ENCODE results near the gene S100A9. TPM values are rescaled to one million over a fixed set of nuclear protein-coding genes. Genes with fewer than 3 reads are reported as not detected.

Gene S100A9
- total RNA-seq, 1 experiment from 2014 or later: 0.33 TPM

DNA sequence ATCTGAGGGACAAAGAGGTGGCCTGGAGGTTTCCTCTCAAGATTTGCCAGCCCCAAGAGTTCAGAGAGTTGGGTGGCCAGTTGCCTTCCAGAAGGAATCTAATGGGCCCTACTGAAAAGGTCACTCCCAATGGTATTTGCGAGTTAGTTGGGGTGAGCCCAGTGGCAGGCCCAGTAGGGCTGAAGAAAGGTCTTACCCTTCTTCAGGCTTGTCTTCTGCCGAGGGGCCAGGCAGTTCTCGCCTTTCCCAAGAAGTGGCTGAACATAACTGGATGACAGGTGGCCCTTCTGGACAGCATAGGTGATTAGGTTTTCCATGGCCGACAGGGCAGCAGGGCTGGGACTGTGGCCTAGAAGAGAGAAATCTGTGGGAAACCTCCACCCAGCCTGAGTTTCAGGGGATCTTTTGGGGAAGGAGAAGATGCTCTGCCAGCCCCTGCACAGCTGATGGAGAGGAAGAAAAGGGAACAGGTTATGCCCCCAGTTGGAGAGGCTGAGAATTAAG, 16.2 kb upstream of the S100A9 start:
- H3K27ac Mint-ChIP-seq: no peak overlapping the region
- no peak for ATAC-seq
- TF ChIP-seq RORB (CRISPR knock-in tag; IDR thresholded peaks at IDR 0.05) (no peak), ELF4 (CRISPR knock-in tag; IDR thresholded peaks at IDR 0.05; ENCODE audit: low read depth) (no peak)
- TF ChIP-seq, protein P1, sequence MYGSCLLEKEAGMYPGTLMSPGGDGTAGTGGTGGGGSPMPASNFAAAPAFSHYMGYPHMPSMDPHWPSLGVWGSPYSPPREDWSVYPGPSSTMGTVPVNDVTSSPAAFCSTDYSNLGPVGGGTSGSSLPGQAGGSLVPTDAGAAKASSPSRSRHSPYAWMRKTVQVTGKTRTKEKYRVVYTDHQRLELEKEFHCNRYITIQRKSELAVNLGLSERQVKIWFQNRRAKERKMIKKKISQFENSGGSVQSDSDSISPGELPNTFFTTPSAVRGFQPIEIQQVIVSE (CRISPR knock-in tag; IDR thresholded peaks at IDR 0.05; ENCODE audit: borderline replicate concordance): no peak
- peaks cover 9% of the 10 kb centered on the region; the same call in 1 of the 2 replicates for H3K4me1 Mint-ChIP-seq
- no peaks in the 10 kb centered on the region for H3K9me3 Mint-ChIP-seq
- POLR2A ChIA-PET: no interaction called here
- H3K4me3 Mint-ChIP-seq: no peak overlapping the region
- H3K27me3 Mint-ChIP-seq (ENCODE audit: low read depth): peaks cover 5% of the 10 kb centered on the region; the same call in 1 of the 2 replicates
- CTCF ChIA-PET: no interaction called here
- no peaks in the 10 kb centered on the region for H3K36me3 Mint-ChIP-seq
- DNase-seq (ENCODE audit: low spot score): no peak

DNA sequence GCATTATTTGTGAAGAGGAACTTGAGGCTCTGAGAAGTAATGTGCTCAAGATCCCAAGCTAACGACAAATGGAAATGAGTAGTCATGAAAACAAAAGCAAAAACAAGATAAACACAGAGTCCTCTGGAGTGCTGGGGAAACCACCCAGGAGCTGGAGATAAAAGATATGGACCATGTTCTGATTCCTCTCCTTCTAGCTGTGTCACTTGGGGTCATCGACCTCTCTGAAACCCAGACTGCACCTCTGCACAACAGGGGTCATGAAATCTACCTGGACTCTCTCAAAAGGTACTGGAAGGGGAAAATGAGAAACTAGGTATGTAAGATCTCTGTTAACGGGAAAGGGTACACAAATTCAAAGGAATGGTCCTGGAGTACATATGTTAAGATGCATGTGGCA, 15.5 kb upstream of the S100A9 start:
- H3K4me3 Mint-ChIP-seq: no peak overlapping the region
- CTCF ChIA-PET: interaction anchor here (1.1 to 1.4 kb wide), 2 partner anchors 50 to 153 kb away, joined by 3 to 7 read pairs; no protein-coding TSS in a partner anchor

DNA sequence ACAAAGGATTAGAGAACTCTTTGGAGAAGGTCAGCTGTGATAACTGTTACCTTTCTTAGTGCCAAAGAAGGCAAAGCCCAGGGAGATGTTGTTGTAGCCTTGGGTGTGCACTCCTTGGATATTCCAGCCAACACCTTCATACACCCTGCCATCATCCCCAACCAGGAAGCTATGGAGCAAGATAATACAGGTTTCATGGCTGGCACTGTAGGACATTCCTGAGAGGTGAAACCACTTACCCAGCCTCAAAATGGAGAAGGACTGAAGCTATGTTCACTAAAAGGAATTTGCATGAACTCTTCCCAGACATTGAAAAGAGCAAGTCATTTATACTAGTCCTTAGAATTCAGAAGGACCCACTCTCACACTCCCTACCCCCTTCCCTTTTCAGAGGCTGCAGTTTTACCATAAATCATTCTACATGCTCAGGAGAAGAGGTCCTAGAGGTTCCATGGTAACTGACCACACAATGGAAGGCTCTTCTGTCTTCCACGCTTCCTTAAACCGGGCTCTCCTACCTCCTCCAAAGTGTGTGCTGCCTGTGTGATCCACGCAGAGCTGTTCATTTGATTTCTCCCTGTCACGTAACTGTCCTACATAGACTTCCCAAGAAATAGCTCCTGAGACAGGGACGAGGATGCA, 14.5 kb upstream of the S100A9 start:
- DNase-seq (ENCODE audit: low spot score): no peak

More for the DNA sequence above, 15.5 kb upstream of the S100A9 start:
- H3K4me1 Mint-ChIP-seq: peaks cover 9% of the 10 kb centered on the region; the same call in 1 of the 2 replicates
- no peak overlapping the region for H3K27ac Mint-ChIP-seq
- POLR2A ChIA-PET: no interaction called here
- H3K36me3 Mint-ChIP-seq: no peaks in the 10 kb centered on the region
- H3K9me3 Mint-ChIP-seq: no peaks in the 10 kb centered on the region
- TF ChIP-seq NR2C2 (CRISPR knock-in tag; IDR thresholded peaks at IDR 0.05): no peak
- TF ChIP-seq, protein P2, sequence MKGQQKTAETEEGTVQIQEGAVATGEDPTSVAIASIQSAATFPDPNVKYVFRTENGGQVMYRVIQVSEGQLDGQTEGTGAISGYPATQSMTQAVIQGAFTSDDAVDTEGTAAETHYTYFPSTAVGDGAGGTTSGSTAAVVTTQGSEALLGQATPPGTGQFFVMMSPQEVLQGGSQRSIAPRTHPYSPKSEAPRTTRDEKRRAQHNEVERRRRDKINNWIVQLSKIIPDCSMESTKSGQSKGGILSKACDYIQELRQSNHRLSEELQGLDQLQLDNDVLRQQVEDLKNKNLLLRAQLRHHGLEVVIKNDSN (CRISPR knock-in tag; IDR thresholded peaks at IDR 0.05): no peak
- no peak for TF ChIP-seq GABPB1 (CRISPR knock-in tag; IDR thresholded peaks at IDR 0.05)
- no peak for TF ChIP-seq SMAD3 (CRISPR knock-in tag; IDR thresholded peaks at IDR 0.05; ENCODE audit: borderline replicate concordance)
- TF ChIP-seq, protein P3, sequence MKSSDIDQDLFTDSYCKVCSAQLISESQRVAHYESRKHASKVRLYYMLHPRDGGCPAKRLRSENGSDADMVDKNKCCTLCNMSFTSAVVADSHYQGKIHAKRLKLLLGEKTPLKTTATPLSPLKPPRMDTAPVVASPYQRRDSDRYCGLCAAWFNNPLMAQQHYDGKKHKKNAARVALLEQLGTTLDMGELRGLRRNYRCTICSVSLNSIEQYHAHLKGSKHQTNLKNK (CRISPR knock-in tag; IDR thresholded peaks at IDR 0.05): no peak
- TF ChIP-seq, protein P4, sequence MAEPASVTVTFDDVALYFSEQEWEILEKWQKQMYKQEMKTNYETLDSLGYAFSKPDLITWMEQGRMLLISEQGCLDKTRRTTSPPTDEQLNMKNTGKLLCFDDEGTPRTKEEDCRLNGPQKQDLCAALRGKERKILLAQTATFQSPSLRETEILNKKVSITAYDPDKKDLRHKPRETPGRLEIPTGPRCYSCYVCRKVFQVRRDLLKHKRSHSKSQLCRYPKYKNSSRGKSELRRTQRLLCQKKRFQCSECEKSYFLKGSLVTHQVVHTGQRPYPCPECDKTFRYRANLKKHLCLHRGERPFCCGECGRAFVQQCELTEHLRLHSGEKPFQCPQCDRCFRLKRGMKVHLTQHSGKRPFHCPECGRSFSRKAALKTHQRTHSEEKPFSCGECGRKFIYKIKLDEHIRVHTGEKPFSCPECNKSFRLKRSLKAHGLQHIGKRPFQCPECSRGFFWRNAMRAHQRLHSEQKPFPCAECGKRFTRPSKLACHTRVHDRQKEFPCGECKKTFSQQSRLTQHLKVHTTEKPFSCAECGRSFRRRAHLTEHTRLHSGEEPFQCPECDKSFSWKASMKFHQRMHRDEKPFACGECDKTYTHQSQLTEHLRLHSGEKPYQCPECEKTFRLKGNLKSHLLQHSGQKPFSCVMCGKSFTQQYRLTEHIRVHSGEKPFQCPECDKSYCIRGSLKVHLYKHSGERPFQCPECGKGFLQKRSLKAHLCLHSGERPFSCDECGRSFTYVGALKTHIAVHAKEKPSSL (CRISPR knock-in tag; conservative IDR thresholded peaks at IDR 0.05): no peak
- no peak for TF ChIP-seq OVOL2 (CRISPR knock-in tag; IDR thresholded peaks at IDR 0.05; ENCODE audit: borderline replicate concordance)
- TF ChIP-seq MXD4 (CRISPR knock-in tag; IDR thresholded peaks at IDR 0.05; ENCODE audit: borderline replicate concordance): no peak
- TF ChIP-seq NFE2L1 (CRISPR knock-in tag; IDR thresholded peaks at IDR 0.05): no peak
- TF ChIP-seq ETV6 (CRISPR knock-in tag; IDR thresholded peaks at IDR 0.05): no peak
- no peak for TF ChIP-seq TCF7 (CRISPR knock-in tag; IDR thresholded peaks at IDR 0.05; ENCODE audit: low read depth)
- no peak for TF ChIP-seq KAT7 (CRISPR knock-in tag; IDR thresholded peaks at IDR 0.05; ENCODE audit: borderline replicate concordance)
- DNase-seq (ENCODE audit: low spot score): no peak
- peaks cover 5% of the 10 kb centered on the region; the same call in 1 of the 2 replicates for H3K27me3 Mint-ChIP-seq (ENCODE audit: low read depth)
- ATAC-seq: no peak

More for the DNA sequence above, 14.5 kb upstream of the S100A9 start:
- H3K9me3 Mint-ChIP-seq: no peaks in the 10 kb centered on the region
- H3K4me1 Mint-ChIP-seq: peaks cover 9% of the 10 kb centered on the region; the same call in 1 of the 2 replicates
- H3K27me3 Mint-ChIP-seq (ENCODE audit: low read depth): peaks cover 2% of the 10 kb centered on the region; the same call in 1 of the 2 replicates
- CTCF ChIA-PET: interaction anchor here (0.6 to 1.6 kb wide), 7 partner anchors 10 to 1709 kb away, joined by 3 to 10 read pairs (median 3); no protein-coding TSS in a partner anchor
- no peak overlapping the region for H3K27ac Mint-ChIP-seq
- no peak for TF ChIP-seq NFE2L1 (CRISPR knock-in tag; IDR thresholded peaks at IDR 0.05)
- TF ChIP-seq ZNF317 (CRISPR knock-in tag; IDR thresholded peaks at IDR 0.05; ENCODE audit: borderline replicate concordance, low read depth): no peak
- no peak for TF ChIP-seq SMAD4 (CRISPR knock-in tag; IDR thresholded peaks at IDR 0.05)
- no peak for TF ChIP-seq ETV6 (CRISPR knock-in tag; IDR thresholded peaks at IDR 0.05)
- TF ChIP-seq, protein P5, sequence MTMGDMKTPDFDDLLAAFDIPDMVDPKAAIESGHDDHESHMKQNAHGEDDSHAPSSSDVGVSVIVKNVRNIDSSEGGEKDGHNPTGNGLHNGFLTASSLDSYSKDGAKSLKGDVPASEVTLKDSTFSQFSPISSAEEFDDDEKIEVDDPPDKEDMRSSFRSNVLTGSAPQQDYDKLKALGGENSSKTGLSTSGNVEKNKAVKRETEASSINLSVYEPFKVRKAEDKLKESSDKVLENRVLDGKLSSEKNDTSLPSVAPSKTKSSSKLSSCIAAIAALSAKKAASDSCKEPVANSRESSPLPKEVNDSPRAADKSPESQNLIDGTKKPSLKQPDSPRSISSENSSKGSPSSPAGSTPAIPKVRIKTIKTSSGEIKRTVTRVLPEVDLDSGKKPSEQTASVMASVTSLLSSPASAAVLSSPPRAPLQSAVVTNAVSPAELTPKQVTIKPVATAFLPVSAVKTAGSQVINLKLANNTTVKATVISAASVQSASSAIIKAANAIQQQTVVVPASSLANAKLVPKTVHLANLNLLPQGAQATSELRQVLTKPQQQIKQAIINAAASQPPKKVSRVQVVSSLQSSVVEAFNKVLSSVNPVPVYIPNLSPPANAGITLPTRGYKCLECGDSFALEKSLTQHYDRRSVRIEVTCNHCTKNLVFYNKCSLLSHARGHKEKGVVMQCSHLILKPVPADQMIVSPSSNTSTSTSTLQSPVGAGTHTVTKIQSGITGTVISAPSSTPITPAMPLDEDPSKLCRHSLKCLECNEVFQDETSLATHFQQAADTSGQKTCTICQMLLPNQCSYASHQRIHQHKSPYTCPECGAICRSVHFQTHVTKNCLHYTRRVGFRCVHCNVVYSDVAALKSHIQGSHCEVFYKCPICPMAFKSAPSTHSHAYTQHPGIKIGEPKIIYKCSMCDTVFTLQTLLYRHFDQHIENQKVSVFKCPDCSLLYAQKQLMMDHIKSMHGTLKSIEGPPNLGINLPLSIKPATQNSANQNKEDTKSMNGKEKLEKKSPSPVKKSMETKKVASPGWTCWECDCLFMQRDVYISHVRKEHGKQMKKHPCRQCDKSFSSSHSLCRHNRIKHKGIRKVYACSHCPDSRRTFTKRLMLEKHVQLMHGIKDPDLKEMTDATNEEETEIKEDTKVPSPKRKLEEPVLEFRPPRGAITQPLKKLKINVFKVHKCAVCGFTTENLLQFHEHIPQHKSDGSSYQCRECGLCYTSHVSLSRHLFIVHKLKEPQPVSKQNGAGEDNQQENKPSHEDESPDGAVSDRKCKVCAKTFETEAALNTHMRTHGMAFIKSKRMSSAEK (CRISPR knock-in tag; IDR thresholded peaks at IDR 0.05; ENCODE audit: borderline replicate concordance): no peak
- TF ChIP-seq, protein P6, sequence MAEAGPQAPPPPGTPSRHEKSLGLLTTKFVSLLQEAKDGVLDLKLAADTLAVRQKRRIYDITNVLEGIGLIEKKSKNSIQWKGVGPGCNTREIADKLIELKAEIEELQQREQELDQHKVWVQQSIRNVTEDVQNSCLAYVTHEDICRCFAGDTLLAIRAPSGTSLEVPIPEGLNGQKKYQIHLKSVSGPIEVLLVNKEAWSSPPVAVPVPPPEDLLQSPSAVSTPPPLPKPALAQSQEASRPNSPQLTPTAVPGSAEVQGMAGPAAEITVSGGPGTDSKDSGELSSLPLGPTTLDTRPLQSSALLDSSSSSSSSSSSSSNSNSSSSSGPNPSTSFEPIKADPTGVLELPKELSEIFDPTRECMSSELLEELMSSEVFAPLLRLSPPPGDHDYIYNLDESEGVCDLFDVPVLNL (CRISPR knock-in tag; IDR thresholded peaks at IDR 0.05; ENCODE audit: borderline replicate concordance, low read depth): no peak
- no peak for TF ChIP-seq OVOL2 (CRISPR knock-in tag; IDR thresholded peaks at IDR 0.05; ENCODE audit: borderline replicate concordance)
- no peak for TF ChIP-seq RELA (CRISPR knock-in tag; IDR thresholded peaks at IDR 0.05; ENCODE audit: borderline replicate concordance)
- TF ChIP-seq ZNF423 (CRISPR knock-in tag; IDR thresholded peaks at IDR 0.05): no peak
- TF ChIP-seq, protein P7, sequence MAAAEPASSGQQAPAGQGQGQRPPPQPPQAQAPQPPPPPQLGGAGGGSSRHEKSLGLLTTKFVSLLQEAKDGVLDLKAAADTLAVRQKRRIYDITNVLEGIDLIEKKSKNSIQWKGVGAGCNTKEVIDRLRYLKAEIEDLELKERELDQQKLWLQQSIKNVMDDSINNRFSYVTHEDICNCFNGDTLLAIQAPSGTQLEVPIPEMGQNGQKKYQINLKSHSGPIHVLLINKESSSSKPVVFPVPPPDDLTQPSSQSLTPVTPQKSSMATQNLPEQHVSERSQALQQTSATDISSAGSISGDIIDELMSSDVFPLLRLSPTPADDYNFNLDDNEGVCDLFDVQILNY (CRISPR knock-in tag; IDR thresholded peaks at IDR 0.05): no peak
- no peaks in the 10 kb centered on the region for H3K36me3 Mint-ChIP-seq
- ATAC-seq: no peak
- POLR2A ChIA-PET: no interaction called here
- H3K4me3 Mint-ChIP-seq: no peak overlapping the region
